HG03175 (cell line): ENCODE results near the gene LASP1NB.

Source experiments
- ATAC-seq: cut with Tn5 transposase; IDR thresholded peaks from one replicate; pipeline ENCODE4 v1.9.1; 2021; ENCODE audit warnings: mild to moderate bottlenecking, moderate library complexity; ENCODE audit not compliant: unreplicated experiment

LASP1NB gene

GRCh38 chr17:38925263-38925995 lies at the start of gene LASP1NB:
LASP1NB (plus strand) TSS chr17:38925614.
- no peak for ATAC-seq

GRCh38 chr17:38877130-38877851 lies 48.1 kb upstream of the LASP1NB start:
- no peak for ATAC-seq

DNA sequence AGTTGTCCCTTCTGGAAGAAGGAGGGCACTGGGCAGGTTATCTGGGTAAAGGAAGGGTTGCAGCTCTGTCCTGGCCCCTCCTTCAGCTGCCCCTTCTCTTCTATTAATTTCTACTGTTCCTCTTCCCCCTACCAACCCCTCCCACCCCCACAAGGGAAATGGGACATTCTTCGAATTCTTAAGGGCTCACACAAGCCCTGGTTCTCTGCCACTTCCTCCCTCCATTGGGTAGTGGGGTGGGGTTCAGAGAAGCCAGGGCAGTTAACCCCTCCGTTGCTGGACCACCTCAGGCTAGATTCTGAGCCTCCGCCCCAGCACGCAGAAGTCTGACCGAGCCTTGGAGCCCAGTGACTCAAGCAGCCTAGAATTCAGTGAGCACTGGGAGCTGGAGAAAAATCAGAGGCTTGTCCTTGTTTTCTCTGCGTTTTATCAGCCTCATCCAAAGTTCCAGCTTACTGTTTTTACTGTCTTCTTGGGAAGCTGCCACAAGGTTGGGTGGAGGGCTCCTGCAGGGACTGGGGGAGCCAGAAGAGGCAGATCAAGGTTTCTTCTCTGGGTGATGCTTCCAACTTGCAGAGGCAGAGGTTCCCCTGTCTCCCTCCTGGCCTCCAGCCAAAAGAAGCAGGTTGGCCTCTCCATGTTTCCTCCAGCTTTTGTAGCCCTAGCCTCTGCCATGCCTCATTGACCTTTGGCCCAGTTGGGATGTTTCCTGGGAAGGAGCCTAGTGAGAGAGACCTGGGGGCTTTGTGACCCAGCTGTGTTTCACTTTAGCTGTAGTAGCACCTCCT lies 45.3 kb upstream of the LASP1NB start:
- no peak for ATAC-seq

GRCh38 chr17:38881600-38882191 lies 43.7 kb upstream of the LASP1NB start:
- ATAC-seq, result no peak

DNA sequence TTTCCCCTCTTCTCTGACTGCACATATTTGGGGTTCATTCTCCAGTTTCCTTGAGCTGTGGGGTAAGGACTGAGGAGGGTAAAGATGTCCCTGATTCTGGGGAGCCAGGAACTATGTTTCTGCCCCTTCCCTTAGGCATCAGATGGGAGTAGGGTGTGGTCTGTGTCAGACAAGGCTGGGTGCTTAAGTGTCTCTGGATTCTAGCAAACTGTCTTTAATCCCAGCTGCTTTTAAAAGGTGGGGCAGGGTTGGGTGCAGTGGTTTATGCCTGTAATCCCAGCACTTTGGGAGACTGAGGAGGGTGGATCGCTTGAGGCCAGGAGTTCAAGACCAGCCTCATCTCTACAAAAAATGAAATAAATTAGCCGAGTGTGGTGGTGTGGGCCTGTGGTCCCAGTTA lies 42.5 kb upstream of the LASP1NB start:
- no peak for ATAC-seq

DNA sequence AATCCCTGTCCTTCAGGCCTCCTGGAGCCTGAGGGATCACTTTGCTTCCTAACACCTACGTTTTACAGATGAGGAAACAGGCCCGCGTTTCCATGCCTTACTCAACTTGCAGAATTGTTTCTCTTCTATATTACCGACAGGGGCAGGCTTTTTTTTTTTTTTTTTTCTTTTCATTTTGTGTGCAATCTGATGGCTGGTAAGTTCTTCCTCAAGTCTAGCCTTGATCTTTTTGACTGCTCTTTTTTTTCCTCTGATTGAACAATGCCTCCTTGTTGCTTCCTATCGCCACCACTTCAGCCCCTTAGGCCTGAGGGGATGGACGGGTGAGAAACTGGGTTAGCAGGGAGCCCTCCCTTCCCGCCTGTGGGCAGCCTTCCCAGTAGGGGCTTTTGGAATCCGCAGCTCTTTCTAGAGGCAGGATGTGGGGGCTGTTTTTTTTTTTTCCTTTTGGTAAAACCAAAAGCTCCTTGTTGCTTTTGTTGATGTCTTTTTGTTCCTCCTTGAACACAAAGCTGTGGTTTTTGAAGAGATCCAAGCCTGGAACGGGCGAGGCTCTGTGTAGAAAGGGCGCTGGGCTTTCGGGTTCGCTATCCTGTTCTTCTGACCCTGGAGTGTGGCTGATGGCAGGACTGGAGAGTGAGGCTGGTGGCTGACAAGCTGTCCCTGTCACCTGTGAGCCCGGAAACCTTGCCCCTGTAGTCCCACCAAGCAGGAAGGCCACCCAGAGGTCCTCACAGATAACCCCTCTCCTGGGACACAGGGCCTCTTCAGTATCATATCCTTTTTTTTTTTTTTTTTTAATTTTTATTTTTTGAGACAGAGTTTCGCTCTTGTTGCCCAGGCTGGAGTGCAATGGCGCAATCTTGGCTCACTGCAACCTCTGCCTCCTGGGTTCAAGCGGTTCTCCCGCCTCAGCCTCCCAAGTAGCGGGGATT lies 41.6 kb upstream of the LASP1NB start:
- no peak for ATAC-seq

DNA sequence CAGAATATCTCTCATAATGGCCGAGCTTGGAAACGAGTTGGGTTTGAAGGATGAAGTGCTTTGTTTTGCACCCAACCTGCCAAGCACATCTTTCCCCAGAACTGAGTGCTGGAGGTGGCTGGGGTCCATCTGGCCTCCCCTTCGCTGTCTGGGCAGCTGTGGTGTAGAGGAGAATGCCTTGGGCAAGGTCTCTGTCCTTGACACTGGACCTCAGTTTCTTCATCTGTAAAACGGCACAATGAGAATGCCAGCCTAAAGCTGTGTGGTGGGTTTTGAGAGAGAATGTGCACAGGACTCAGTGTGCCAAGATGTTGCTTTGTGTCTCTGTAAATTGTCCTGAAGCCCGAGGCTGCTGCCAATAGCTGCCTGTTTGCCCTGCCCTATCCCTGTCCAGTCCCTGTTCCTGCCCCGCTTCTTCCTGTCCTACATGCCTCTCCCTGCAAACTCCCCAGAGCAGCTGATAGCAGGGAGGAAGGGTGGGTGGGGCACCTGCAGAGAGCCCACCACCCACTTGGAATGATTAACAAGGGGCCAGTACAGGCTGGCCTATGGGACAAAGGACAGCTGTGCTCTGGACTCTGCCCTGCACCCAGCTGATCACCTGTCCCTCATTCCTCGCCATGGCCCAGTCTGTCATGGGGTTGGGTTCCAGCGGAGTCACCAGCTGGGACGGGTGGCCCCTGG lies 40.2 kb upstream of the LASP1NB start:
- no peak for ATAC-seq

GRCh38 chr17:38885728-38886642 lies 39.4 kb upstream of the LASP1NB start:
- ATAC-seq, result no peak

GRCh38 chr17:38886643-38887010 lies 38.8 kb upstream of the LASP1NB start:
- no peak for ATAC-seq

GRCh38 chr17:38888842-38889241 lies 36.6 kb upstream of the LASP1NB start:
- no peak for ATAC-seq

- no peak for ATAC-seq
Measured at GRCh38 chr17:38889745-38890409, 35.5 kb upstream of the LASP1NB start.

- ATAC-seq, result no peak
Measured at GRCh38 chr17:38890410-38890746, 35.0 kb upstream of the LASP1NB start.

- no peak for ATAC-seq
Measured at GRCh38 chr17:38891441-38891840, 34.0 kb upstream of the LASP1NB start.

DNA sequence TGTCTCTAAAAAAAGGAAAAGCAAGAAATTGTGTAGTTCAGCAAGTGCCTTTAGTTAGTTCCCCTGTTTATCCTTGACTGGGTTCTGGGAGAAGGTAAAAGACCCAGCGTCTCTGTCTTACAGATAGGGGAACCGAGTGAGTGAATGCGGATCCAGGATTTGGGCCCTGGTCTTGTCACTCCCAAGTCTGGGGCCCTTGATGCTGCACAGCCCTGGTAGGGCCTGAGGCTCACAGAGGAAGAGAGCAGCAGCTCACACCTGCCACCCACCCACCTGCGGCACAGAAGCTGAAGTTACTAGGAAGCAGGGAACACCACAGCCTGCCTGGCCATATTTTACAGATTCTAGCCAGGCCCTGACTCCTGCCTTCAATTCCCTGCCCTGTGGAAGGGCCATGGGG lies 33.3 kb upstream of the LASP1NB start:
- no peak for ATAC-seq

DNA sequence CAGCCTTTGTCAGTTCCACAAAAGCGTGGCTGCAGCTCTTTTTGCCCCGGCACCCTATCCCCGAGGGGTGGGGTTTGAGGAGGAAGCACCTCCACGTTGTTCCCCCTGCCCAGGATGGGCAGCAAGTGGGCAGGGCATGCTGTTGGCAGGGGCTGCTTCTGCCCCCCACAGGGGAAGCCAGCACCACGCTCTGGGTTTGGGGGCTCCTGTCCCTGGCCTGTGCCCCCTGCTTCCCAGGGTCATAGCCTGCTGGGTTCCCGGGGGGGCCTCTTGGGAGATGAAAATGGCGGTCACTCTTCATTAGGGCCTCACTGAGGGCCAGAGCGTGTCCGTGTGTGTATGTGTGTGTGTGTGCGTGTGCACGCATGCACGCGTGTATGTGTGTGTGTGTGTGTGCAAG lies 32.8 kb upstream of the LASP1NB start:
- ATAC-seq, result no peak

DNA sequence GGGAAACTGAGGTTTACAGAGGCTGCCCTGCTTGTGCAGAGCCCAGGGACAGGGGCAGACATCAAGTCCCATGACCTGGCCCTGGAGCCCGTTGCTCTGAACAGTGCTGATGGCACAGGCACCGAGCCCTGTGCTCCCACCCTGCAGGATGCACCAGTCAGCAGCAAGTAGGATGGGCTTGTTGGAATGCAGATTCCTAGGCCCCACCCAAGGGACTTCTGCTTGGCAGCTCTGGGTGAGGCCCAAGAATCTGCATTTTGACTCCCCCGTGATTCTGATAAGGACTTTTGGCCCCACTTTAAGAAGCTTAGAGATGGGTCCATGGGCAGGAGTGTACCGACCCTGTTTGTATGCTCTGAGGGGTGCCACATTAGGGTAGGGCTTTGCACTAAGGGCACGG lies 32.3 kb upstream of the LASP1NB start:
- ATAC-seq, result no peak

DNA sequence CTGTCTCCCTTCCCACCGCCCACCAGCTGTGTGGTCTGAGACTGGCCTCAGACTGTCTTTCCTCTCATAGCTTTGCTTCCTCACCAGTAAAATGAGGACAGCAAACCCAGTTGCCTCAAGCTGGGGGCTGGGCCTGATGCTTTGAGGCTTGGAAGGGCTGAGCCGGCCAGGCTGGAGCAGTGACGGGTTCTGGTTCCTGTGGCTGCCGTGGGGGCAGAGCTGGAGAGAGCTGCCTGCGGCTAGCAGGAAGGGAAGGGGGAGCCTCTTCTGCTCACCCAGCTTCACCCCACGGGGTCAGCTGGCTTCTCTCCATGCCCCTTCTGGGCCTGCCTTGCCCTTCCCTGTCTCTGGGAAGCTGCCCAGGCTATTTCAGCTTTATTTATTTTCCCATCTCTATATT lies 31.8 kb upstream of the LASP1NB start:
- ATAC-seq, result no peak

- ATAC-seq, result no peak
Measured at GRCh38 chr17:38894276-38894675, 31.1 kb upstream of the LASP1NB start.
